ENCODE measurements around the gene ACP7. TPM values are rescaled to one million over a fixed set of nuclear protein-coding genes. Genes with fewer than 3 reads are reported as not detected.
A peak's percentile ranks its signal among the peaks of the same experiment; 100 is the strongest.

The ACP7 gene
- total and polyA plus RNA-seq, 9 of the 15 experiments (the other 6 are each of a cell fraction or from before 2014, with no cell fraction given) = not detected

DNA sequence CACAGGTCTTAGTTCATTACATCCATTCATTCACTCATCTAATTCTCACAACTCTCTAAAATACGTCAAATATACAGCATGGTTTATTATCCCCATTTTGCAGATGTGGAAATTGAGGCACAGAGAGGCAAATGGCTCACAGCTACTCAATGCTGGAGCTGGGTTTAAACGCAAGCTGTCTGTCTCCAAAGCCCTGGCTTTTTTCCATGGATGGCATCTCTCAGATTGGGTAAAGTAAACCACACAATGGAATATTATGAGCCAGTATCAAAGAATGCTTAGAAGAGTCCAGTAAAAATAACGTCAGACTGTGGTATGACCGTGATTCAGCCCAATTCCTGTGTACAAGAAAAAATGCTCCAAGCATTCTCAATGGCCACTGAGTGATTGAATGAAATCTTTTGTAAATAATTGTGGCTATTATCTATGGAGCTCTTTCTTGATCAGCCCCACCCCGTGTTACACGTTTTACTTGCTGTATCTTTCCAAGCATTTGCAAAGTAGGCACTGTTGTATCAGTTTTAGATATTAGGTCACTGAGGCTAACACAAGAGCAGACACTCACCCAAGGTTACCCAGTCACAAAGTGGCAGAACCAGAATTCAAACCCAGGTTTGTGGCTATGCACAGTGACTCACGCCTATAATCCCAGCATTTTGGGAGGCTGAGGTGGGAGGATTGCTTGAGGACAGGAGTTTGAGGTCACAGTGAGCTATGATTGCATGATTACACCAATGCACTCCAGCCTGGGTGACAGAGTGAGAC, 5.5 kb upstream of the ACP7 start:
- no peak for ATAC-seq
- Histone ChIP-seq H3K27ac (ENCODE audit: extremely low read depth, low read depth, low read length) (no peak overlapping the region), H3K4me1 (replicated peaks in 1 of 2; ENCODE audit: control insufficient read depth in 2 of 2, insufficient read depth in 2 of 2, low read length in 2 of 2) (peaks cover 0 to 1% of the 10 kb centered on the region in 2 experiments; a peak in 2 of 5 replicates), H3K79me2 (ENCODE audit: control insufficient read depth, insufficient read depth, low read length) (no peaks in the 10 kb centered on the region), H3K9me1 (ENCODE audit: control insufficient read depth, insufficient read depth, low read length) (no peaks in the 10 kb centered on the region), H4K20me1 (replicated peaks; ENCODE audit: control insufficient read depth, insufficient read depth, low read length) (no peaks in the 10 kb centered on the region), H3K4me3 (no peak overlapping the region), H3K36me3 (ENCODE audit: control insufficient read depth, insufficient read depth, low read length) (no peaks in the 10 kb centered on the region), H3K27me3 (ENCODE audit: control insufficient read depth in 2 of 2, insufficient read depth in 2 of 2, low read length in 2 of 2) (peaks cover 16 to 24% of the 10 kb centered on the region in 2 experiments; a peak in 4 of 5 replicates), H3K4me2 (ENCODE audit: insufficient read depth, low read length) (no peak overlapping the region), H3K9me3 (replicated peaks; ENCODE audit: control insufficient read depth, insufficient read depth, low read depth, low read length) (no peaks in the 10 kb centered on the region), H3K9ac (ENCODE audit: insufficient read depth in 1 of 2, low read depth in 2 of 2, low read length in 2 of 2) (no peak overlapping the region), H2AFZ (ENCODE audit: low read depth, low read length) (no peak overlapping the region)
- ChIA-PET POLR2A (interaction anchor here (0.8 to 1.6 kb wide), 3 partner anchors 9 to 148 kb away, joined by 3 read pairs; no protein-coding TSS in a partner anchor), CTCF (ENCODE audit: low intra/inter-chr PET ratio) (no interaction called here)
- no peak for TF ChIP-seq ZNF561 (CRISPR knock-in tag; conservative IDR thresholded peaks at IDR 0.05)
- TF ChIP-seq SMARCC2 (IDR thresholded peaks at IDR 0.05; ENCODE audit: low read depth) = no peak
- TF ChIP-seq NFXL1 (CRISPR knock-in tag; IDR thresholded peaks at IDR 0.05) = no peak
- peak; percentile 29 for TF ChIP-seq CHD4 (IDR thresholded peaks at IDR 0.05; ENCODE audit: insufficient read depth, insufficient replicate concordance, low read depth, low read length, poor library complexity, severe bottlenecking)
- no peak for TF ChIP-seq ZFX (CRISPR knock-in tag; IDR thresholded peaks at IDR 0.05)
- TF ChIP-seq, protein P1, sequence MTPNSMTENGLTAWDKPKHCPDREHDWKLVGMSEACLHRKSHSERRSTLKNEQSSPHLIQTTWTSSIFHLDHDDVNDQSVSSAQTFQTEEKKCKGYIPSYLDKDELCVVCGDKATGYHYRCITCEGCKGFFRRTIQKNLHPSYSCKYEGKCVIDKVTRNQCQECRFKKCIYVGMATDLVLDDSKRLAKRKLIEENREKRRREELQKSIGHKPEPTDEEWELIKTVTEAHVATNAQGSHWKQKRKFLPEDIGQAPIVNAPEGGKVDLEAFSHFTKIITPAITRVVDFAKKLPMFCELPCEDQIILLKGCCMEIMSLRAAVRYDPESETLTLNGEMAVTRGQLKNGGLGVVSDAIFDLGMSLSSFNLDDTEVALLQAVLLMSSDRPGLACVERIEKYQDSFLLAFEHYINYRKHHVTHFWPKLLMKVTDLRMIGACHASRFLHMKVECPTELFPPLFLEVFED (CRISPR knock-in tag; conservative IDR thresholded peaks at IDR 0.05) = no peak
- TF ChIP-seq, protein P2, sequence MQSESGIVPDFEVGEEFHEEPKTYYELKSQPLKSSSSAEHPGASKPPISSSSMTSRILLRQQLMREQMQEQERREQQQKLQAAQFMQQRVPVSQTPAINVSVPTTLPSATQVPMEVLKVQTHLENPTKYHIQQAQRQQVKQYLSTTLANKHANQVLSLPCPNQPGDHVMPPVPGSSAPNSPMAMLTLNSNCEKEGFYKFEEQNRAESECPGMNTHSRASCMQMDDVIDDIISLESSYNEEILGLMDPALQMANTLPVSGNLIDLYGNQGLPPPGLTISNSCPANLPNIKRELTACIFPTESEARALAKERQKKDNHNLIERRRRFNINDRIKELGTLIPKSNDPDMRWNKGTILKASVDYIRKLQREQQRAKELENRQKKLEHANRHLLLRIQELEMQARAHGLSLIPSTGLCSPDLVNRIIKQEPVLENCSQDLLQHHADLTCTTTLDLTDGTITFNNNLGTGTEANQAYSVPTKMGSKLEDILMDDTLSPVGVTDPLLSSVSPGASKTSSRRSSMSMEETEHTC (IDR thresholded peaks at IDR 0.05) = no peak
- no peak for TF ChIP-seq CHD2 (IDR thresholded peaks at IDR 0.05; ENCODE audit: low read depth, low read length)
- no peak for TF ChIP-seq CBFA2T3 (IDR thresholded peaks at IDR 0.05)
- TF ChIP-seq KDM1A (IDR thresholded peaks at IDR 0.05) = peak; percentile 31 to 37; a peak in 2 of 4 replicates
- no peak for TF ChIP-seq ZNF57 (CRISPR knock-in tag; IDR thresholded peaks at IDR 0.05)
- TF ChIP-seq ZBTB7A (IDR thresholded peaks at IDR 0.05; ENCODE audit: borderline replicate concordance, control insufficient read depth, low read depth, low read length) = no peak
- TF ChIP-seq RBM25 (IDR thresholded peaks at IDR 0.05; ENCODE audit: low read depth, low read length, severe bottlenecking) = peak; percentile 93
- peak in 1 of 2 experiments; percentile 34; a peak in 1 of 4 replicates for TF ChIP-seq RCOR1 (IDR thresholded peaks at IDR 0.05; ENCODE audit: borderline replicate concordance in 1 of 2, low read depth in 2 of 2, low read length in 2 of 2)
- peak; percentile 55 for TF ChIP-seq BCOR (IDR thresholded peaks at IDR 0.05)
- no TSS peak for BruUV-seq (replicated peaks)
- WGBS (ENCODE audit: insufficient coverage, low coverage, missing lambda C conversion rate) = 3% methylated on average over 7 of the region's 7 CpGs
- FAIRE-seq = peak; percentile 40
- no peak for DNase-seq (ENCODE audit: extremely low read depth in 1 of 4, low spot score in 3 of 4)
- intact Hi-C loops (cut with micrococcal nuclease) (no loop called here), in situ Hi-C loops (cut with MboI) (no loop called here)

Data from K562 (cell line).